ENCODE measurements around the gene DNAJC21. TPM values are rescaled to one million over a fixed set of nuclear protein-coding genes. Genes with fewer than 3 reads are reported as not detected.

Gene DNAJC21
- total RNA-seq, 1 donor from 2014 or later: 48.1 TPM

GRCh38 chr5:34977934-34978613 is 48.7 kb downstream of the DNAJC21 start:
- Mint-ChIP-seq H3K27ac (no peak overlapping the region), H3K4me3 (ENCODE audit: low read depth) (no peak overlapping the region), H3K9me3 (ENCODE audit: low read depth) (peaks cover 3% of the 10 kb centered on the region), H3K36me3 (ENCODE audit: insufficient read depth) (no peaks in the 10 kb centered on the region), H3K4me1 (ENCODE audit: low read depth) (peaks cover 6% of the 10 kb centered on the region), H3K27me3 (no peaks in the 10 kb centered on the region)
- DNase-seq (ENCODE audit: low spot score, unreplicated experiment): no peak
- no peak for TF ChIP-seq CTCF (IDR thresholded peaks at IDR 0.05; ENCODE audit: unreplicated experiment)

- no peak overlapping the region for H3K4me3 Mint-ChIP-seq (ENCODE audit: low read depth)
- DNase-seq (ENCODE audit: low spot score, unreplicated experiment): no peak
- H3K27me3 Mint-ChIP-seq: no peaks in the 10 kb centered on the region
- peaks cover 6% of the 10 kb centered on the region for H3K4me1 Mint-ChIP-seq (ENCODE audit: low read depth)
- H3K9me3 Mint-ChIP-seq (ENCODE audit: low read depth): peaks cover 3% of the 10 kb centered on the region
- no peak overlapping the region for H3K27ac Mint-ChIP-seq
- no peak for TF ChIP-seq CTCF (IDR thresholded peaks at IDR 0.05; ENCODE audit: unreplicated experiment)
- no peaks in the 10 kb centered on the region for H3K36me3 Mint-ChIP-seq (ENCODE audit: insufficient read depth)
Observed at GRCh38 chr5:34978681-34979080, 49.3 kb downstream of the DNAJC21 start.

- Mint-ChIP-seq H3K27ac (no peak overlapping the region), H3K9me3 (ENCODE audit: low read depth) (peaks cover 24% of the 10 kb centered on the region), H3K4me3 (ENCODE audit: low read depth) (no peak overlapping the region), H3K4me1 (ENCODE audit: low read depth) (no peaks in the 10 kb centered on the region), H3K27me3 (no peaks in the 10 kb centered on the region), H3K36me3 (ENCODE audit: insufficient read depth) (no peaks in the 10 kb centered on the region)
- TF ChIP-seq CTCF (IDR thresholded peaks at IDR 0.05; ENCODE audit: unreplicated experiment): no peak
- DNase-seq (ENCODE audit: low spot score, unreplicated experiment): no peak
Observed at GRCh38 chr5:34982823-34983222, 53.5 kb downstream of the DNAJC21 start.

GRCh38 chr5:34986965-34987364 is 57.6 kb downstream of the DNAJC21 start:
- Mint-ChIP-seq H3K27ac (no peak overlapping the region), H3K4me3 (ENCODE audit: low read depth) (no peak overlapping the region), H3K27me3 (no peaks in the 10 kb centered on the region), H3K4me1 (ENCODE audit: low read depth) (no peaks in the 10 kb centered on the region), H3K9me3 (ENCODE audit: low read depth) (peaks cover 24% of the 10 kb centered on the region), H3K36me3 (ENCODE audit: insufficient read depth) (no peaks in the 10 kb centered on the region)
- no peak for TF ChIP-seq CTCF (IDR thresholded peaks at IDR 0.05; ENCODE audit: unreplicated experiment)
- DNase-seq (ENCODE audit: low spot score, unreplicated experiment): no peak

- Mint-ChIP-seq H3K27me3 (no peaks in the 10 kb centered on the region), H3K27ac (no peak overlapping the region), H3K4me1 (ENCODE audit: low read depth) (no peaks in the 10 kb centered on the region), H3K36me3 (ENCODE audit: insufficient read depth) (no peaks in the 10 kb centered on the region), H3K4me3 (ENCODE audit: low read depth) (no peak overlapping the region), H3K9me3 (ENCODE audit: low read depth) (peaks cover 15% of the 10 kb centered on the region)
- no peak for TF ChIP-seq CTCF (IDR thresholded peaks at IDR 0.05; ENCODE audit: unreplicated experiment)
- DNase-seq (ENCODE audit: low spot score, unreplicated experiment): no peak
Observed at GRCh38 chr5:34991486-34992238, 62.3 kb downstream of the DNAJC21 start.

All from progenitor cell of endocrine pancreas (in vitro differentiated cells).